ENCODE results near the gene TUT4.

- TF ChIP-seq POLR2A (IDR thresholded peaks at IDR 0.05) (no peak), CTCF (IDR thresholded peaks at IDR 0.05) (no peak), POLR2AphosphoS5 (IDR thresholded peaks at IDR 0.05) (no peak), EP300 (IDR thresholded peaks at IDR 0.05) (no peak)
These were observed 37.4 kb upstream of the TUT4 start for GRCh38 chr1:52590266-52590665.

All from suprapubic skin (tissue), 4 donors.